GM13977 (cell line): Measurements from ENCODE around the gene PALLD.

Source experiments
- DNase-seq: peaks from one replicate; pipeline ENCODE4 v3.0.0; 2012; ENCODE audit warnings: low spot score
- CTCF ChIP-seq: IDR thresholded peaks from 2 replicates; pipeline ENCODE4 v1.5.1; 2012; ENCODE audit warnings: mild to moderate bottlenecking, control low read depth; ENCODE audit not compliant: insufficient read depth; ENCODE audit errors: extremely low read depth, missing control alignments
- in situ Hi-C: fragments of 300-500 bp; cut with MboI; formaldehyde crosslinking; loops from one replicate; pipeline ENCODE4 v1.12.0; 2022; ENCODE audit warnings: low sequenced_read_pairs, low pct_unique_long_range_greater_than_20kb, mixed read lengths, inconsistent platforms; ENCODE audit not compliant: unreplicated experiment

The PALLD gene

GRCh38 chr4:168623484-168623883 is 126.6 kb downstream of the PALLD start:
- in situ Hi-C loops = no loop called here
- TF ChIP-seq CTCF = no peak
- no peak for DNase-seq

GRCh38 chr4:168628251-168628650 is 131.4 kb downstream of the PALLD start:
- in situ Hi-C loops = no loop called here
- DNase-seq = no peak
- TF ChIP-seq CTCF = no peak

- in situ Hi-C loops = no loop called here
- TF ChIP-seq CTCF = no peak
- DNase-seq = no peak
Measured at GRCh38 chr4:168629566-168629965, 132.7 kb downstream of the PALLD start.

- in situ Hi-C loops = no loop called here
- no peak for DNase-seq
- TF ChIP-seq CTCF = no peak
Measured at GRCh38 chr4:168630445-168631187, 133.8 kb downstream of the PALLD start.

- no peak for DNase-seq
- TF ChIP-seq CTCF = no peak
- in situ Hi-C loops = no loop called here
Measured at GRCh38 chr4:168631241-168632162, 134.7 kb downstream of the PALLD start.

- TF ChIP-seq CTCF = no peak
- in situ Hi-C loops = no loop called here
- DNase-seq = no peak
Measured at GRCh38 chr4:168632301-168632725, 135.5 kb downstream of the PALLD start.
